Cerebellar cortex (tissue), 1 donor: Measurements from ENCODE around the gene TSPAN5.
"Not testable (repeated sequence)": the region's sequence is repeated elsewhere in the genome, so short reads cannot be mapped to it uniquely, and the experiment has no call there.

Experiments used
- DNase-seq: peaks from one replicate; pipeline ENCODE4 v3.0.0-alpha.2; 2015; ENCODE audit warnings: low spot score

TSPAN5 gene

DNA sequence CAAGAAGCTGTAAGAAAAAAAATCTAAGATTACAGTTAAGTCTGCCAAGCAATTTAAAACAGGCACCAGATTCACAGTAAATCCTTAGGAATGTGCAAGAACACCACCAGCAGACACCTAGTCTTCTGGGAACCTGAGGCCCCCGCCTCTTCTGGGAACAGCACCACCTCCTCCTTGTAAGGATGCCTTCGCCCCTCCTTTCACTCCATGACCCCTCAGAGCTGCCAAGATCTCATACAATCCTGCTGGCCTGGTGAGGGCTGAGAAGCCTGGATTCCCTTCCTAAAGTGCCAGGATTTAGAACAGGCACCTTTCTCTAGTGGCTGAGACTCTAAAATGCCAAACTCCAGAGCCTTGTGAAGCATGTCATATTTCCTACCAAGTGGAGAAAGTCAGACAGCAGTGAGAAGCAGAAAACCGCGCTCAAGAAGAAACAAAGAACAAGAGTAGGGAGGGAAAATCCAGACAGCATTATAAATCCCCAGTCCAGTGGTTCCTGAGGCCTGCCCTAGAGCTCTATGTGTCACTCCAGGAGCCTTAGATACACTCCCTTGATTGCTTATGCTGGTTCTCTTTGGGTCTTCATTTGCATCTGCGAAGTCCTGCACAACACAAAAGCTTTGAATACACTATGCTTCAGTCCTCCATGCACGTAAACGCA is 166.4 kb downstream of the TSPAN5 start:
- no peak for DNase-seq

- DNase-seq: no peak
These were observed 168.2 kb downstream of the TSPAN5 start for GRCh38 chr4:98490251-98490650.

GRCh38 chr4:98485816-98486345 is 172.5 kb downstream of the TSPAN5 start:
- no peak for DNase-seq

- DNase-seq: no peak
These were observed 174.4 kb downstream of the TSPAN5 start for GRCh38 chr4:98484031-98484430.

GRCh38 chr4:98482847-98483806 is 175.3 kb downstream of the TSPAN5 start:
- DNase-seq: no peak

- no peak for DNase-seq
These were observed 175.9 kb downstream of the TSPAN5 start for GRCh38 chr4:98482503-98482846.

- peak; percentile 93 for DNase-seq
These were observed 177.2 kb downstream of the TSPAN5 start for GRCh38 chr4:98481167-98481566.

GRCh38 chr4:98480535-98480934 is 177.9 kb downstream of the TSPAN5 start:
- no peak for DNase-seq

GRCh38 chr4:98479590-98479989 is 178.8 kb downstream of the TSPAN5 start:
- not testable (repeated sequence) for DNase-seq

GRCh38 chr4:98476891-98477290 is 181.5 kb downstream of the TSPAN5 start:
- DNase-seq: no peak

GRCh38 chr4:98474408-98474844 is 184.0 kb downstream of the TSPAN5 start:
- DNase-seq: no peak

GRCh38 chr4:98473046-98473445 is 185.4 kb downstream of the TSPAN5 start:
- DNase-seq: no peak

DNA sequence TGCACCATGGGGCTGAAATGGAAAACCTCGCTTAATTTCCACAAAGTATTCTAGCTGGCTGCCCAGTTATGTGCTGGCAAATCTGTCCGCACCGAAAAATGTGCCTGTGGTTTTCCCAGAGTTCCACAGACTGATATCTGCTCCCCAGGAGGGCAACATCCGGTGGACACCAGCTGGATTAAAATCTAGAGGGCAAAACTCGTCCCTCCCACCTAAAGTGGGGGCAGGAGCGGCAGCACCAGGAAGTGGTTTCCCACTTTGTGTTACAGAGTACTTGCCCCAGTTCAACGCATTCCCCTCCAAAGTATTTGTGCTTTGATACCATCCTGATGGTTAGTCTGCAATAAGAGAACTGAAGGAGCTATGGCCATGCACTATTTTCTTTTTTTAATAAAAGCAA is 187.6 kb downstream of the TSPAN5 start:
- DNase-seq: no peak

- DNase-seq: no peak
These were observed 188.0 kb downstream of the TSPAN5 start for GRCh38 chr4:98470366-98470765.

DNA sequence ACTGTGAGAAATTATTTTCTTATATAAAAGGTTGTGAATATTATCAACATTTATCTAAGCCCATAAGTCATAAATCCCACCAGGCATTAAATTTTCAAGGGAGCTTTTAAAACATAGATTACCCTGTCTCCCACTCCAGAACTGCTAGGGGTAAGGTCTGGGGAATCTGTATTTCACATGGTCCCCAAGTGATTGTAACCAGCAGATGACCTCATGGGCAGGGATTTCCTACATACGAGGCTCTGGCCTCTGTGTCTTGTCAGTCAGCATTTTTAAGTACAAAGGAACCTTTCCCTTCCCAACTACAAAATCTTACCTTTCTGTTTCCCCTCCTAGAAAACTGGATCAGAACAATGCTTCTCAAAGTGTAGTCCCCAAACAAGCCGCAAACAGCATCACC is 188.6 kb downstream of the TSPAN5 start:
- no peak for DNase-seq

DNA sequence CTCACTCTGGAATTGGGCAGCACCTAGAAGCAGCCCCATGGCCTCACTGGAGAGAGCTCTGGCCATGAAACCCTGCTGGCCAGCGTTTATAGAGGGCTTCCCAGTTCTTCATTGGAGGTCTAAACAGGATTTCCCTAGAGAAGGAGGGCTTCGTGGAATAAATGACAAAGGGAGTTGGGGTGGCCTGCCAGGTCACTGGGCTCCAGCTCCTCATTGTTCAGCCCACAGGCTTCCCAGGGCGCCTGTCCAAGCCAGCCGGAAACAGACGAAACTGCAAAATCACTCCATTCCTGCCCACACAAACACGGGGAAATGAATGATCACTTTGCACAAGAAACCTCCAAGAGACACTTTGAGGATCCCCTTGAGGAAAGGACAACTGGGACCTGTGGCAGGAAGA is 189.7 kb downstream of the TSPAN5 start:
- DNase-seq: no peak

DNA sequence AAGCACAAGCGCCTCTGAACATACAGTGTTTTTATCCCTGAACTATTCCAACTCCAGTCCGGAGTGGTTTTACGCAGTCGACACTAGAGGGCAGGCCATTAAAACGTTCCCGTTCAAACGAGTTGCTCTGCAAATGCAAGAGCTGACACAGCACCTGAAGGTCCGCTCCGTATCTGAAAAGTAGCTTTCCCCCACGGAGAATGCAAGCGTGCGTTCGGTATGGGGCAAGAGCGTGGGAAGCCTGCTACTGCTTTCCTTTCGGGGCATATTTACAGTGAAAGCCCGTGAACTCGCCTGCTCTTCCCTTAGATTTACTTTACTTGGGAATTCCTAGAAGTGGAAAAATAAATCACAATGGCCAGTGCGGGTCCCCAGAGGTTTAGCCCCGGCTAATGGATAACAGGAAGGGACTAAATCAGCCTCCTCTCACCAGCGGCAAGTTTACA is 190.8 kb downstream of the TSPAN5 start:
- DNase-seq: peak; percentile 93

DNA sequence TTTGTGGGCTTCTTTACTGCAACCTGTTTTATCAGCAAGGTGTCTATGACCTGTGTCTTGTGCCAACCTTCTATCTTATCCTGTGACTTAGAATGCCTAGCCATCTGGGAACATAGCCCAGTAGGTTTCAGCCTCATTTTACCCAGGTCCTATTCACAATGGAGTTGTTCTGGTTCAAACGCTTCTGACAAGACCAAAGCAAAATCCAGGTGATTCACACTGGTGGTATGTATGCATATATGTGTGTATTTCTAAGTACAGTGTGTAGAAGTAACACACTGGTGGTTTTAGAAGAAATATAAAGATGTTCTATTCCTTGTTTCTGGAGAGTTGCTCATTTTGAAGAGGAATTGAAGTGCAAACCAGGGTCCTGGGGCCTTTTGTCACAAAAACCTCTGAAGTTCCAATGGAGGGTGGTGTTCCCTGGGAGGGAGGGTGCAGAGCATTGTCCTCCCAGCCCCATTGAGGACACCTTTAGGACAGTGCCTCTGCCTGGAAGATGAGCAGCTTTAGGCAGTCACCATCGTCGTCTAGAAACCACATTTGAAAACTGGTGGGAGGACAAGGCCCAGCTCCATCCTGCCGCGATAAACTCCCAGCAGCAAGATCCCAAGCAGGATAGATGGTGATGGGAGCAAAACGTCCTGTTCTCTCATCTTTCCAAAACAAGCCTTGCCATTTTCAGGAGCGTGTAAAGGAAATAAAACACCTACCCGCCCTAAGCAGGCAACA is 191.4 kb downstream of the TSPAN5 start:
- DNase-seq: no peak

- no peak for DNase-seq
These were observed 195.9 kb downstream of the TSPAN5 start for GRCh38 chr4:98462487-98462886.

DNA sequence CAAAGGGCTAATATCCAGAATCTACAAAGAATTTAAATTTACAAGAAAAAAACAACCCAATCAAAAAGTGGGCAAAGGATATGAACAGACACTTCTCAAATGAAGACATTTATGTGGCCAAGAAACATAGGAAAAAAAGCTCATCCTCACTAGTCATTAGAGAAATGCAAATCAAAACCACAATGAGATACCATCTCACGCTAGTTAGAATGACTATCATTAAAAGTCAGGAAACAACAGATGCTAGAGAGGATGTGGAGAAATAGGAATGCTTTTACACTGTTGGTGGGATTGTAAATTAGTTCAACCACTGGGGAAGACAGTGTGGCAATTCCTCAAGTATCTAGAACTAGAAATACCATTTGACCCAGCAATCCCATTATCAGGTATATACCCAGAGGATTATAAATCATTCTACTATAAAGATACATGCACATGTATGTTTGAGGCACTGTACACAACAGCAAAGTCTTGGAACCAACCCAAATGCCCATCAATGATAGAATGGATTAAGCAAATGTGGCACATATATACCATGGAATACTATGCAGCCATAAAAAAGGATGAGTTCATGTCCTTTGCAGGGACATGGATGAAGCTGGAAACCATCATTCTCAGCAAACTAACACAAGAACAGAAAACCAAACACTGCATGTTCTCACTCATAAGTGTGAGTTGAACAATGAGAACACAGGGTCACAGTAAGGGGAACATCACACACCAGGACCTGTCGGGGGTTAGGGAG is 197.1 kb downstream of the TSPAN5 start:
- not testable (repeated sequence) for DNase-seq

GRCh38 chr4:98457422-98457821 is 201.0 kb downstream of the TSPAN5 start:
- not testable (repeated sequence) for DNase-seq

GRCh38 chr4:98452091-98452490 is 206.3 kb downstream of the TSPAN5 start:
- DNase-seq: no peak
